Left lung (tissue), 10 donors: ENCODE measurements around the gene DDX52. TPM values are rescaled to one million over a fixed set of nuclear protein-coding genes. Genes with fewer than 3 reads are reported as not detected.
"Not testable (repeated sequence)": the region's sequence is repeated elsewhere in the genome, so short reads cannot be mapped to it uniquely, and the experiment has no call there.

Source experiments
- ATAC-seq: fragments of 200-7000 bp; cut with Tn5 transposase; one replicate; pipeline ENCODE4 v1.9.1; 2020; ENCODE audit warnings: moderate library complexity
- DNase-seq, 4 donors: peaks; one replicate each; pipeline ENCODE4 v3.0.0-alpha.2; 2013 to 2020
- H3K27ac ChIP-seq, 2 donors: fragments of 200-600 bp; sonication (generic) in 1 of 2; one replicate each; pipeline versions ENCODE4 v1.5.0 to v1.8.0; 2020 to 2021
- H3K27me3 ChIP-seq, 2 donors: fragments of 200-600 bp; sonication (generic) in 1 of 2; one replicate each; pipeline versions ENCODE4 v1.5.0 to v1.8.0; 2020 to 2021
- H3K36me3 ChIP-seq, 2 donors: fragments of 200-600 bp; sonication (generic) in 1 of 2; one replicate each; pipeline versions ENCODE4 v1.5.0 to v1.8.0; 2020 to 2021
- H3K4me1 ChIP-seq, 2 donors: fragments of 200-600 bp; one replicate each; pipeline ENCODE4 v1.8.0; 2021
- H3K4me3 ChIP-seq, 2 donors: fragments of 200-600 bp; sonication (generic) in 1 of 2; one replicate each; pipeline versions ENCODE4 v1.5.0 to v1.8.0; 2020 to 2021; ENCODE audit warnings: mild to moderate bottlenecking in 1 of 2
- H3K9me3 ChIP-seq, 2 donors: fragments of 200-600 bp; sonication (generic) in 1 of 2; one replicate each; pipeline versions ENCODE4 v1.5.0 to v1.8.0; 2020 to 2021
- intact Hi-C, 2 donors: fragments of 100-400 bp; cut with DNase I; formaldehyde crosslinking; loops; one replicate each; pipeline versions ENCODE4 v1.11.2 to v1.14.2; 2022
- polyA plus RNA-seq, 6 donors: library from polyadenylated mRNA; unstranded; fragments of 120-200 nt; gene quantifications; one replicate each; pipeline ENCODE4 v1.2.1, GENCODE V29; 2013; ENCODE audit not compliant: insufficient read length in 6 of 6
- total RNA-seq, 2 donors: library from RNA; stranded (reverse); fragmentation: NEBNext Ultra II Directional; extraction: Animal tissue kit (Norgen Biotek cat#: 25700); gene quantifications; one replicate each; pipeline ENCODE4 v1.2.1, GENCODE V29; 2021
- TF ChIP-seq, protein P1 (sequence below), 2 donors: fragments of 200-600 bp; sonication (generic) in 1 of 2; IDR thresholded peaks; one replicate each; pipeline versions ENCODE4 v1.5.0 to v1.8.0; 2021; ENCODE audit warnings: antibody characterized with exemption in 2 of 2
- donor health status: DM: no; HTN: yes; CAD: no.
- donor health status: DM: no; HTN: no; CAD: no.

Gene DDX52
- total and polyA plus RNA-seq, 8 donors, result 23.7 to 41.6 (median 36.6) TPM

DNA sequence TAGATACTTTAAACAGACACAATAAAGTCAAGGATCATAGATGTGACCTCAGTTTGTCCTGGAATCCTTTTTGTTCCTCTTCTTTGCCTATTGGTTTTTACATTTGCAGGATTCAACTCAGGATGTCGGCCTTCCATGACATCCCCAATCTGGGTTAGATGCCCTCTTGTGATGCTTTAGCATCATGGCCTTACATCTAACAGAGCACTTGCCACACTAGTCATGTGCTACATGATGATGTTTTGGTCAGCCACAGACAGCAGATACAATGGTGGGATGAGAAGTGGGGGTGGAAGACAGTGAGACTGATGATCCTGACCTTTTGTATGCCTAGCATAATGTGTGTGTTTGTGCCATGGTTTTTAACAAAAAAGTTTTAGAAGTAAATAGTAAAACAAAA, 32.3 kb downstream of the DDX52 start:
- H3K27me3 ChIP-seq, result no peaks in the 10 kb centered on the region
- H3K4me1 ChIP-seq, result peaks cover 12 to 35% of the 10 kb centered on the region in 2 donors
- H3K27ac ChIP-seq, result no peak overlapping the region
- no peaks in the 10 kb centered on the region for H3K9me3 ChIP-seq
- DNase-seq (no peak), ATAC-seq (no peak)
- intact Hi-C loops, result no loop called here
- H3K36me3 ChIP-seq, result peaks cover 0 to 32% of the 10 kb centered on the region in 2 donors
- no peak overlapping the region for H3K4me3 ChIP-seq
- TF ChIP-seq, protein P1, sequence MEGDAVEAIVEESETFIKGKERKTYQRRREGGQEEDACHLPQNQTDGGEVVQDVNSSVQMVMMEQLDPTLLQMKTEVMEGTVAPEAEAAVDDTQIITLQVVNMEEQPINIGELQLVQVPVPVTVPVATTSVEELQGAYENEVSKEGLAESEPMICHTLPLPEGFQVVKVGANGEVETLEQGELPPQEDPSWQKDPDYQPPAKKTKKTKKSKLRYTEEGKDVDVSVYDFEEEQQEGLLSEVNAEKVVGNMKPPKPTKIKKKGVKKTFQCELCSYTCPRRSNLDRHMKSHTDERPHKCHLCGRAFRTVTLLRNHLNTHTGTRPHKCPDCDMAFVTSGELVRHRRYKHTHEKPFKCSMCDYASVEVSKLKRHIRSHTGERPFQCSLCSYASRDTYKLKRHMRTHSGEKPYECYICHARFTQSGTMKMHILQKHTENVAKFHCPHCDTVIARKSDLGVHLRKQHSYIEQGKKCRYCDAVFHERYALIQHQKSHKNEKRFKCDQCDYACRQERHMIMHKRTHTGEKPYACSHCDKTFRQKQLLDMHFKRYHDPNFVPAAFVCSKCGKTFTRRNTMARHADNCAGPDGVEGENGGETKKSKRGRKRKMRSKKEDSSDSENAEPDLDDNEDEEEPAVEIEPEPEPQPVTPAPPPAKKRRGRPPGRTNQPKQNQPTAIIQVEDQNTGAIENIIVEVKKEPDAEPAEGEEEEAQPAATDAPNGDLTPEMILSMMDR (IDR thresholded peaks at IDR 0.05), result no peak

DNA sequence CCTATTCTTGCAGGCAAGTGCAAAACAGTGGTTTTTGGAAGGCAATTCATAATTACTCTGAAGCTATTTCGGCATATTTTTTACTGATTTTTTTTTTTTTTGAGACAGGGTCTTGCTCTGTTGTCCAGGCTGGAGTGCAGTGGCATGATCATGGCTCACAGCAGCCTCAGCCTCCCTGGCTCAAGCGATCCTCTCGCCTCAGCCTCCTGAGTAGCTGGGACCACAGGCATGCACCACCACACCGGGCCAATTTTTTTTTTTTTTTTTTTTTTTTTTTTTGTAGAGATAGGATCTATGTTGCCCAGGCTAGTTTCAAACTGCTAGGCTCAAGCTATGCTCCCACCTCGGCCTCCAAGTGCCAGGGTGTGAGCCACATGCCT, 33.2 kb downstream of the DDX52 start:
- Histone ChIP-seq H3K4me1 (peaks cover 12 to 44% of the 10 kb centered on the region in 2 donors), H3K36me3 (peaks cover 0 to 29% of the 10 kb centered on the region in 2 donors), H3K27ac (peak overlapping the region; percentile 88 to 94), H3K4me3 (peak overlapping the region; percentile 83 to 89)
- H3K27me3 ChIP-seq, intact Hi-C loops, ATAC-seq, DNase-seq, H3K9me3 ChIP-seq: not testable (repeated sequence)

DNA sequence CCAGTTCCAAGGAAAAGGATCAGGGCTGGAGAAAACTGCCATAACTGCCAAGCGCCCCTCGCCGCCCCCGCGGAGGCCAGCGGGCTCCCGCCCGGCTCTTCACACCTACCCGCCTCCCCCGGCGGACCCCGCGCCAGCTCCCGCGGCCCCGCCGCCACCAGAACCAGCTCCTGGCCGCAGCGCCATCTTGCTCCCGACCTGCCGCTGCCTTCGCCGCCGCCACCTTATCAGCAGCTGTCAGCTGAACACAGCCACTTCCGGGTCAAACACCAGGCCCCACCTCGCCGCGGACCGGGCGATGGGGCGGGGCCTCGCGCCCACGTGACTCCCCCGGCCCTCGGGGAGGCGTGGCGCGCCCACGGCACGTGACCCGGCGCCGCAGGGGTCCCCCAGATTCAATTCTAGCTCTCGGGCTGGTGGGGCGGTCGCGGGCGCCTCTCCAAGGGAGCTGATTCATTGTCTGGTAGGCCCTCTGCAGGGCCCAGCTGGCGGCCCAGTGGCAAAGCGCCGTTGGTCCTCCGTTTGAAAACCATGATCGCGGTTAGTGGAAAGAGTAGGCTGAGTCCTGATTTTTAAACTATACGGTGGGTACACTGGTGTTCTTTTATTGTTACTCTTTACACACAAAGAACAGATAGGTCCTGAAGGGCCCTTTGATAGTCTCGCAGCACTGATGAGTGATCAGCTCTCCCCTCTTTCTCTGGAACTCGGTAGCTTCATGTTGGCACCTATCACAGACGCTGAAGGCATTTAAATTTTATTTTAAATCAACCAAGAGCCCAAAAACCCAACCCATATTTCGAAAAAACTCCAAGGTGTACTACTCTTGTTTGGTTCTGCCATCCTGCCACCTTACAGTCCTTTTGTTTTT, 33.8 kb downstream of the DDX52 start, which contains the start of gene SYNRG:
Gene SYNRG, minus strand, starts transcription at position 249 of the 871 bp plus-strand sequence. Its CDS starts 63 bp downstream, at position 186.
- intact Hi-C loops, result no loop called here
- no peaks in the 10 kb centered on the region for H3K27me3 ChIP-seq
- H3K4me3 ChIP-seq, result peak within 1 kb of the TSS; percentile 83 to 89
- H3K9me3 ChIP-seq, result no peaks in the 10 kb centered on the region
- ATAC-seq (peak; percentile 99), DNase-seq (peak; percentile 93 to 98 (median 97))
- TF ChIP-seq, protein P1 (IDR thresholded peaks at IDR 0.05), result peak; percentile 20 to 48
- H3K36me3 ChIP-seq, result peaks cover 0 to 23% of the 10 kb centered on the region in 2 donors
- H3K4me1 ChIP-seq, result peaks cover 12 to 50% of the 10 kb centered on the region in 2 donors
- peak within 1 kb of the TSS; percentile 88 to 94 for H3K27ac ChIP-seq

DNA sequence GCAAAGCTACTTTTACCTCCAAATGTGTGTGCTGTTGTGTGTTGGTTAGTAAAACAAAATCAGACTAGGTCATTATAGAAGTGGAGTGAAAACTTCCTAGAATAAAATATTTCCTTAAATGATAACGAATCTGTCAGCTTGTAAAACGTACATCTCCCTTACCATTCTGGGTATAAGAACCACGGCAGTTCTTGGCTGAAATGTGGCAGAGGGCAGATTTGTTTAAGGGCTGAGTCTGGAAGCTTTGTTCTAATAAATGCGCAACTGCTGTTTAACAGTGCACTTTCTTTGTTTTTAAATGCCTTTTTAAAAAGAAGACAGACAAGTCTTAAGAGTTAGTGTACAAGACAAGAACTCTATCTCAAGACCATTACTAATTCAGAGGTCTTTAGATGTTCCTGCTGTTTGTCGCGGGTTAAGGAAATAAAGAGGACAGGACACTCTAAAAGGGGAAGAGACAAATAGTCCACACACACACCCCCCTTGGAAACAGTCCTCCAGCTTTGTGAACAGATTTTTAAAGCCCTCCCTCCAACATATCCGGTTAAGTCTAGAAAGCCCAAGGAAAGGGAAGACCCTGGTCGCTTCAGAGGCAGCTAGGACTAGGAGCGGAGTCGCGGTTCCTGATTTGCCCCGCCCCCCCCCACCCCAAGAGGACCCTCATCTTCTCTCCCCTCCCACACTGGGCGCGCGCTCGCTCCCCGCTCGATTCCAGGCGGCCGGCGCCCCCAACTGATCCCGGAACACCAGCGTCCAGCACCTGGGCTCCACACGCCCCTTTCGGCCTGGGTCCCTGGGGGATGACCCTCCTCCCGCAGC, 34.7 kb downstream of the DDX52 start:
- intact Hi-C loops, result no loop called here

DNA sequence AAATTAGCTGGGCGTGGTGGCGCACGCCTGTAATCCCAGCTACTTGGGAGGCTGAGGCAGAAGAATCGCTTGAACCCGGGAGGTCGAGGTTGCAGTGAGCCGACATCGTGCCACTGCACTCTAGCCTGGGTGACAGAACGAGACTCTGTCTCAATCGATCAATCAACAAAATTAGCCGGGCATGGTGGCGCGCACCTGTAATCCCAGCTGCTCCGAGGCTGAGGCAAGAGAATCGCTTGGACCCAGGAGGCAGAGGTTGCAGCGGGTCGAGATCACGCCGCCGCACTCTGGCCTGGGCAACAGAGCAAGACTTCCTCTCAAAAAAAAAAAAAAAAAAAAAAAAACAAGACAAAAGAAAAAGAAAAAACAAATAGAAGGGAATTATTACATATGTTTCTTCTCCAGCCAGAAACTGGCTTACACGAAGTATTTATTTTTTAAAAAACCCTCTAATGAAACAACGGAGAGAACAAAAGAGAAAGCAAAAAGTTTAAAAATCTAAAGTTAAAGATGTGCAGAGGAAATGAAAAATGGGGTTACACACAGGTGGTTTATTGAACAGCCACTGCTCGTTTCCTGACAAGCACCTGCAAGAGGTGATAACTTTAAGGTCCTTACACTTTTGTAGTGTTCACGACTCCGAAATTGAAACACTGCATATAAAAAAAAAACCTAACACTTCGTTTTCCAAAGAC, 35.5 kb downstream of the DDX52 start:
- H3K27ac ChIP-seq, result peak overlapping the region in 1 of 2 donors; percentile 88
- peaks cover 0 to 8% of the 10 kb centered on the region in 2 donors for H3K36me3 ChIP-seq
- H3K4me1 ChIP-seq, result peaks cover 12 to 50% of the 10 kb centered on the region in 2 donors
- H3K27me3 ChIP-seq, result no peaks in the 10 kb centered on the region
- TF ChIP-seq, protein P1 (IDR thresholded peaks at IDR 0.05), result no peak
- intact Hi-C loops, result no loop called here
- no peaks in the 10 kb centered on the region for H3K9me3 ChIP-seq
- no peak for DNase-seq
- peak overlapping the region; percentile 83 to 89 for H3K4me3 ChIP-seq
- ATAC-seq, result no peak

More for the DNA sequence above, 34.7 kb downstream of the DDX52 start:
- peak in 2 of 4 donors; percentile 4 to 60 for DNase-seq
- no peaks in the 10 kb centered on the region for H3K27me3 ChIP-seq
- H3K27ac ChIP-seq, result peak overlapping the region; percentile 88 to 94
- TF ChIP-seq, protein P1 (IDR thresholded peaks at IDR 0.05), result no peak
- H3K4me1 ChIP-seq, result peaks cover 12 to 50% of the 10 kb centered on the region in 2 donors
- peak; percentile 44 for ATAC-seq
- H3K36me3 ChIP-seq, result peaks cover 0 to 14% of the 10 kb centered on the region in 2 donors
- peak overlapping the region; percentile 83 to 89 for H3K4me3 ChIP-seq
- no peaks in the 10 kb centered on the region for H3K9me3 ChIP-seq
